Activated B cell treated with CpG ODN at 0.5 μM for 24 hours (primary cell): ENCODE results near the gene C20orf141. TPM values are rescaled to one million over a fixed set of nuclear protein-coding genes. Genes with fewer than 3 reads are reported as not detected.
"Not testable (repeated sequence)": the region's sequence is repeated elsewhere in the genome, so short reads cannot be mapped to it uniquely, and the experiment has no call there.

Source experiments
- ATAC-seq: fragments of 200-7000 bp; cut with Tn5 transposase; one replicate; pipeline ENCODE4 v1.10.0; 2021; ENCODE audit warnings: low read depth, mild to moderate bottlenecking, moderate library complexity
- CTCF ChIA-PET: fragments of 350-600 bp; sonication (Branson Sonifier 250); formaldehyde crosslinking; loops from one replicate; lab custom pipeline; 2021; ENCODE audit warnings: antibody characterized with exemption; lab: Charles Lee
- POLR2A ChIA-PET: fragments of 350-600 bp; sonication (Branson Sonifier 250); formaldehyde crosslinking; loops from one replicate; lab custom pipeline; 2021; ENCODE audit warnings: antibody characterized with exemption; lab: Charles Lee
- DNase-seq: peaks from one replicate; pipeline ENCODE4 v3.0.0; 2022
- H3K27ac Mint-ChIP-seq: one replicate; pipeline ENCODE4 v1.8.0; 2020; ENCODE audit warnings: mixed read lengths
- H3K27me3 Mint-ChIP-seq: one replicate; pipeline ENCODE4 v1.8.0; 2021; ENCODE audit warnings: mixed read lengths
- H3K36me3 Mint-ChIP-seq: one replicate; pipeline ENCODE4 v1.8.0; 2021; ENCODE audit warnings: low read depth, mixed read lengths
- H3K4me1 Mint-ChIP-seq: one replicate; pipeline ENCODE4 v1.8.0; 2021; ENCODE audit warnings: mixed read lengths
- H3K4me3 Mint-ChIP-seq: one replicate; pipeline ENCODE4 v1.8.0; 2020; ENCODE audit warnings: mild to moderate bottlenecking, mixed read lengths
- H3K9me3 Mint-ChIP-seq: one replicate; pipeline ENCODE4 v1.8.0; 2020; ENCODE audit warnings: mixed read lengths
- intact Hi-C: fragments of 100-400 bp; cut with micrococcal nuclease; formaldehyde crosslinking; loops from one replicate; pipeline ENCODE4 v1.15.1; 2024
- total RNA-seq: library from RNA; stranded (reverse); gene quantifications from 2 replicates; pipeline ENCODE4 v1.2.3, GENCODE V29; 2022
- TF ChIP-seq, protein P1 (sequence below): fragments of 200-600 bp; IDR thresholded peaks from one replicate; pipeline ENCODE4 v1.8.0; 2022; ENCODE audit warnings: antibody characterized with exemption, mild to moderate bottlenecking

Gene C20orf141
- total RNA-seq, 1 donor from 2014 or later: not detected

DNA sequence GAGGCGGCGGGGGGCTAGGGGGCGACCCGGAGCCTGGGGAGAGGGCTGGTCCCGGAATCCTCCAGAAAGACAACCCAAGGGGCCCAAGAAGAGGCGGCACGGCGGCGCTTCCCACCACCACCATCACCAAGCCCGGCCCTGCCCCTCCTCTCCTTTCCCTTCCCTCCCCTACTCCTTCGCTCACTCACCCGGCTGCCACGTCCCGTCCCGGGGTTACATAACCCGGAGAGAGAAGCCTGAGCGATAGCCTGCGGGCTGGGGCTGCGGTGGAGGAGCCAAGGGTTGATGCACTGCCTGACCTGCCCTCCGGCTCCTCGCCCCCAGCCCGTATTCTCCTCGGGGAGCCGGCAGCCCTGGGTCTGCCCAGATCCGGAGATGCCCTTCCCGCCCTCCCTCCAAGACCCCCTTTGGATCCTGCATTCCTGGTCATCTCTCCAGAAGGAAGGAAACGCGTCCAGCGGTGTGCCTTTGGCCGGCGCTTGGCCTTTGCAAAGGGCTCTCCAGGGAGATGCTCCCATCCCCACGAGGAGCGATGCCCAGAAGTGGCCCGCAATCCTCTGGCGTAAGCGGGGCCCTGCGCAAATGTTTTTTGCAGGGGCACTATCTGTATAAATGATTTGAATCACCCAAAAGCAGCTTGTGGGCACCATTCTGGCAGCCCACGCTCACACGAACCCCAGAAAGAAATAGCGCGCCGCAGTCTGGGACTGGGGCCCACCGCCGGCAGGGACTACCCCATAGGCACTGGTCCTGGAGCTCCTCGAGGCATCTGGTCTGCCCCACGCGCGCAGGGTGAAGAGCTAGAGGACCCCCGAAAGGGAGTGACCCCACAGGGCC is 9.7 kb upstream of the C20orf141 start:
- CTCF ChIA-PET: no interaction called here
- ATAC-seq: no peak
- H3K4me3 Mint-ChIP-seq: no peak overlapping the region
- no peaks in the 10 kb centered on the region for H3K36me3 Mint-ChIP-seq
- H3K27me3 Mint-ChIP-seq: peaks cover 50% of the 10 kb centered on the region
- intact Hi-C loops: no loop called here
- DNase-seq: no peak
- no peak overlapping the region for H3K27ac Mint-ChIP-seq
- H3K4me1 Mint-ChIP-seq: peaks cover 13% of the 10 kb centered on the region
- no peaks in the 10 kb centered on the region for H3K9me3 Mint-ChIP-seq
- POLR2A ChIA-PET: no interaction called here
- TF ChIP-seq, protein P1, sequence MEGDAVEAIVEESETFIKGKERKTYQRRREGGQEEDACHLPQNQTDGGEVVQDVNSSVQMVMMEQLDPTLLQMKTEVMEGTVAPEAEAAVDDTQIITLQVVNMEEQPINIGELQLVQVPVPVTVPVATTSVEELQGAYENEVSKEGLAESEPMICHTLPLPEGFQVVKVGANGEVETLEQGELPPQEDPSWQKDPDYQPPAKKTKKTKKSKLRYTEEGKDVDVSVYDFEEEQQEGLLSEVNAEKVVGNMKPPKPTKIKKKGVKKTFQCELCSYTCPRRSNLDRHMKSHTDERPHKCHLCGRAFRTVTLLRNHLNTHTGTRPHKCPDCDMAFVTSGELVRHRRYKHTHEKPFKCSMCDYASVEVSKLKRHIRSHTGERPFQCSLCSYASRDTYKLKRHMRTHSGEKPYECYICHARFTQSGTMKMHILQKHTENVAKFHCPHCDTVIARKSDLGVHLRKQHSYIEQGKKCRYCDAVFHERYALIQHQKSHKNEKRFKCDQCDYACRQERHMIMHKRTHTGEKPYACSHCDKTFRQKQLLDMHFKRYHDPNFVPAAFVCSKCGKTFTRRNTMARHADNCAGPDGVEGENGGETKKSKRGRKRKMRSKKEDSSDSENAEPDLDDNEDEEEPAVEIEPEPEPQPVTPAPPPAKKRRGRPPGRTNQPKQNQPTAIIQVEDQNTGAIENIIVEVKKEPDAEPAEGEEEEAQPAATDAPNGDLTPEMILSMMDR: no peak

DNA sequence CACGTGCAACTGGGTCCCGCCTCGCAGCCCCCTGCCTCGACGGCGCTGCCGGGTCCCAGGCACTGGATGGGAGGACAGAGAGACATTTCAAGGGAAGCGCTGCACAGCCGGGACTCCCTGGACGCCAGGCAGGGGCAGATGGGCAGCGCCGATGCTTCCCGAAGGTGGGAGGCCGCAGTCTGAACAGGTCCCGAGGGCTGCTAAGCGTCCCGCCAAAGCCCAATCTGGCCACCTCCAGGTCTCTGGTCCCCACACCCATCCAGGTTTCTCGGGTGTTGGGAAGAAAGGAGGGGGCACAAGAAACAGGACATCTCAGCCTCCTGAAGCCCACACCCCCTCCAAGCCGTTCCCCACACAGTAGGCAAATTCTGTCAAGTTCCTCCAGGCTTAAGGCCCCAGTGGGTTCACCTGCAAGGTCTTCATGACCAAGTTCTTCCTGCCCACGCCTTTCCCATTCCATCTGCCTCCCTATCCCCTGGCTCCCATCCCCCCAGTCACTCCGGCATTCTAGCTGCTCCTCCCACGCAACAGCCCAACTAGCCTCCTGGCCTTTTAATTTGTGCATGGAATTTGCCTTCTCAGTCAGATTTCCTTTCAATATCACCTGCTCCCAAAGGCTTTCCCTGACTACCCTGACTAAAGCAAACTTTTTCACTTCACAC is 9.0 kb upstream of the C20orf141 start:
- DNase-seq (no peak), ATAC-seq (no peak)
- Mint-ChIP-seq H3K4me1 (peaks cover 9% of the 10 kb centered on the region), H3K4me3 (no peak overlapping the region), H3K27me3 (peaks cover 49% of the 10 kb centered on the region), H3K27ac (no peak overlapping the region), H3K9me3 (no peaks in the 10 kb centered on the region), H3K36me3 (no peaks in the 10 kb centered on the region)
- ChIA-PET POLR2A (no interaction called here), CTCF (no interaction called here)
- intact Hi-C loops: no loop called here
- TF ChIP-seq, protein P1: no peak

DNA sequence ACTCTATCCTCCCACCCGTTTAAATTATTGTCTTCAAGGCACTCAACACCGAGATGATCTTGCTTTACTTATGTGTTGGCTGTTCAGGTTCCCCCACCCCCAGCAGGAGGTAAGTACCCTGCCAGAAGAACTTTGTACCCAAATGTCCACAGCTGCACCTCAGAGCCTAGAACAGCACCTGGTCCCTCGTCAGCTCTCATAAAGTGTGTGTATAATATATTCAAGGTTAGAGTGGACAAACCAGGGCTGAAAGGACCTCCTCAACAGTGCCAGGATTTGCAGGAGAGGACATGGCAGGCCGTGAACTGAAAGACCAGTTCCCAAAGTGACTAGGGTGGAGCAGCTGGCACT is 8.5 kb upstream of the C20orf141 start:
- H3K27ac Mint-ChIP-seq: no peak overlapping the region
- no peak for DNase-seq
- peaks cover 4% of the 10 kb centered on the region for H3K4me1 Mint-ChIP-seq
- intact Hi-C loops: no loop called here
- TF ChIP-seq, protein P1: no peak
- POLR2A ChIA-PET: no interaction called here
- ATAC-seq: no peak
- CTCF ChIA-PET: no interaction called here
- H3K9me3 Mint-ChIP-seq: no peaks in the 10 kb centered on the region
- no peak overlapping the region for H3K4me3 Mint-ChIP-seq
- H3K27me3 Mint-ChIP-seq: peaks cover 49% of the 10 kb centered on the region
- H3K36me3 Mint-ChIP-seq: no peaks in the 10 kb centered on the region

DNA sequence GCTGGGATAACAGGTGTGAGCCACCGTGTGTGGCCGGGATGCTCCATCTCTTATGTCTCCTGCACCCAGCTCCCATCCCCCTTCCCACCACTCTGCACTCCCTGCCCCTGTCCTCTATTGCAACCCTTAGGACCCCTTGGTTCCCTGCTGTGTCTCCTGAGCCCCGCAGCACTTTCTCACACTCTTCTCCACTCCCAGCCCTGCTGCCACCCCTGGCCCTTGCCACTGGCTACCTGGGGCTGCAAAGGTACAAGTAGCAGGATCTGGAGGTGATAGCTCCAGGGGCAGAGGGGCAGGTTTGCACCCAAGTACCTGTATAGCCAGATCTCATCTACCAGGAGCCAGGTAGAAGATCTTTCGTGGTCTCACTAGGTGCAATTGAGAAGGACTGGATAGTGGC is 7.8 kb upstream of the C20orf141 start:
- Mint-ChIP-seq H3K27me3 (peaks cover 51% of the 10 kb centered on the region), H3K36me3 (no peaks in the 10 kb centered on the region), H3K9me3 (peaks cover 3% of the 10 kb centered on the region), H3K4me1 (no peaks in the 10 kb centered on the region), H3K4me3 (no peak overlapping the region), H3K27ac (no peak overlapping the region)
- TF ChIP-seq, protein P1: no peak
- CTCF ChIA-PET: no interaction called here
- ATAC-seq: no peak
- POLR2A ChIA-PET: no interaction called here
- intact Hi-C loops: no loop called here
- no peak for DNase-seq

DNA sequence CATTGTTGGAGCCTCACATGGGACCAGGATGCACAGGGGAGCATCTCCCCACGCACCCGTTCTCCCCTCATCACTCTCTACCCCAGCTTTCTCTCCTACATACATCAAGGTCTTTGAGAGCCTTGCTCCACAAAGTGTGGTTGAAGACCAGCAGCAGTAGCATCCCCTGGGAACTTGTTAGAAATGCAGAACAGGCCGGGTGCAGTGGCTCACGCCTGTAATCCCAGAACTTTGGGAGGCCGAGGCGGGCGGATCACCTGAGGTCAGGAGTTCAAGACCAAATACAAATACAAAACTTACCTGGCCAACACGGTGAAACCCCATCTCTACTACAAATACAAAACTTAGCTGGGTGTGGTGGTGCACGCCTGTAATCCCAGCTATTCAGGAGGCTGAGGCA is 6.9 kb upstream of the C20orf141 start:
- DNase-seq, H3K4me3 Mint-ChIP-seq, POLR2A ChIA-PET, H3K27ac Mint-ChIP-seq, H3K4me1 Mint-ChIP-seq, H3K9me3 Mint-ChIP-seq, H3K36me3 Mint-ChIP-seq, ATAC-seq, intact Hi-C loops, CTCF ChIA-PET: not testable (repeated sequence)
- H3K27me3 Mint-ChIP-seq: peaks cover 53% of the 10 kb centered on the region
